NCI-H2081 (cell line): ENCODE results near the gene SECTM1.
A peak's percentile ranks its signal among the peaks of the same experiment; 100 is the strongest.

ENCODE experiments used
- DNase-seq, 2 experiments: peaks; one replicate each; lab custom pipeline; 2025; lab: John Stamatoyannopoulos, UW

Gene SECTM1

DNA sequence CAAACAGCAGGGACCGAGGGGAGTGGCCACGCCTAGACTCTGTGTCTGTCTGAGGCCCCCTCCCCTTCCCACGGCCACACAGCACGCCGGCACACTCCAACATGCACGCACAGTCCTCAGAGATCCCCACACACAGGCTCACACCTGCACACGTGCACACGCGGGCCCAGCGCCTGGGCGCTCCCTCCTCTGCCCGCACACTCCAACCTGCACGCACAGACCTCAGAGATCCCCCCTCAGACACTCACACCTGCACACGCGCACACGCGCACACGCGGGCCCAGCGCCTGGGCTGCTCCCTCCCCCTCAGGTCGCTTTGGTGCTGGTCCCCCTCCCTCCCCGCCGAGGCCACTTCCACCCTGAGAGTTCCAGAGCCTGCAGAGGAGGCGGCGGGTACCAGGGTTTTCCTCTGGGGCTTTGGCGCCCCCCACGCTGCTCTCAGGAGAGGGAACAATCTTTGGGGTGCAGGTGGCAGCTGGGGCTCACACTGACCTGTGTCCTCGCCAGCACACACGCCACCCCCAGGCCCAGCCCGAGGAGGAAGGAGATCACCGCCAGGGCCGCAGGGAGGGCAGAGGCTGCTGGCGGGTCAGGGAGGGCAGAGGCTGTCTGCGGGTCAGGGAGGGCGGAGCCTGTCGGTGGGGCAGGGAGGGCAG lies 17.7 kb downstream of the SECTM1 start:
- no peak for DNase-seq

DNA sequence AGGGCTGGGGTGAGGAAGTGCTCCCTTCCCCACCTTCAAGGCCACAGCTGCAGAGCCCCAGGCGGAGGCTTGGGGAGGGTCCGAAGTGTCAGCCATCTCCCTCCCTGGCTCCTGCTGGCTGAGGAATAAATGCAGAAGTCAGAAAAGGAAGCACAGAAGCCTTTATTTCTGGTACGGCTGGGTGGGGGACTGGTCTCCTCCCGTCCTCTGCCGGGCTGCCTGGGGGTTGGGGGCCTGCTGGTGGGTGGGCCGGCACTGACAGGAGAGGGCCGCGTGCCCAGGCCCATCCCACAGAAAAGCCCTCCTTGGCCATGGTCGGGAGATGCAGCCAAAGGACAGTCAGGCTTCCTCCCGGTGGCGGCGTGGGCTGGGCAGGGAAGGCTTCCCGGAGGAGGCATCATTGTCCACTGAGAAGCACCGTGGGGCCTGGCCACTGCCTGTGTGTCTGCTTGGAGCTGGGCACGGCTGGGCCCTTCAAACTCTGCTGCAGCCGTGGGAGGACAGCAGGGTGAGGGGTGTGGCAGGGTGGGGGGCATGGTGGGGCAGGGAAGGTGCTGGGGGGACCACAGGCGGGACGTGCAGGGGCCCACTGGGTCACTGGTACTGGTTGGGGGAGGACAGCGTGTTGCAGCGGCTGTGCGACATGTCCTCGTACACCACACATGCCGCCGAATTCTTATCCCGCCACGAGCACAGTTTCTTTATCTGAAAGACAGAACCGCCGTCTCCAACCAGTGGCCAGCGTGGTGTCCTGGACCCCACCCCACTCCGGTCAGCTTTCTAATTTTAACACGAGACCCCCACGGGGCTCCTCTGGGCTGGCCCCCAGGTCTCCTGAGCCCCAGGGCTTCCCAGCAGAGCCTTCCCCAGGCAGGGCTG lies 18.6 kb downstream of the SECTM1 start:
- DNase-seq = no peak

DNA sequence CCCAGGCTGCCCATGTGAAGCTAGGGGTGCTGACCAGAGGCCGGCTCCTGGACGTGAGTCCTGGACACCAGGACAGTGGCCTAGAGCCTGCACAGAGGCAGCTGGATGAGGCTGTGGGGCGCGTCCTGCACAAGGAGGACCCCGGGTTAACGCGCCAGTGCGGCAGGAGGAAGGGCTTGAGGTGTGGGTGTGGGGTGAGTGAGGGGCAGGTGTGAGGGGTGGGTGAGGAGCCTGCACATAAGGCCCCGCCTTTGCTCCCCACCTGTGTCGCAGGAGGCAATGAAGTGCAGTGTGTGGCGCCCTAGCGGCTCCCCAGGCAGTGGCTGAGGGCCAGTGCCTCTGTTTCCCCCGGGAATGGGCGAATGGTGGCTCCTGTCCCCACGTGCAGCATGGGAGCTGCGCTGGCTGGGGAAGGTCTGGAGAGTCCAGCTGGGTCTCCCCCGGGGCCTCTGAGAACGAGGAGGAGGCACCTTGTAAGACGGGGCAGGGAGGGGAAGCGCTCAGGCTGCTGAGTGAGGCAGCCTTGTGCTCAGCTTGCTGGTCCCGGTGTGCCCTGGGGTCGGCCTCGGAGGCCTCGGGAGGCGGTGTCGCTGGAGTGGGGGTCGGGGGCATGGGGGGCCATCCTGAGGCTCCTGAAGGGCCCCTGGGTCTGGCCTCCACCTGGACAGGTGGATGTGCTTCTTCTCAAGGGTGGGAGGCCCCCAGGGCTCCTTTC lies 19.4 kb downstream of the SECTM1 start:
- no peak for DNase-seq

DNA sequence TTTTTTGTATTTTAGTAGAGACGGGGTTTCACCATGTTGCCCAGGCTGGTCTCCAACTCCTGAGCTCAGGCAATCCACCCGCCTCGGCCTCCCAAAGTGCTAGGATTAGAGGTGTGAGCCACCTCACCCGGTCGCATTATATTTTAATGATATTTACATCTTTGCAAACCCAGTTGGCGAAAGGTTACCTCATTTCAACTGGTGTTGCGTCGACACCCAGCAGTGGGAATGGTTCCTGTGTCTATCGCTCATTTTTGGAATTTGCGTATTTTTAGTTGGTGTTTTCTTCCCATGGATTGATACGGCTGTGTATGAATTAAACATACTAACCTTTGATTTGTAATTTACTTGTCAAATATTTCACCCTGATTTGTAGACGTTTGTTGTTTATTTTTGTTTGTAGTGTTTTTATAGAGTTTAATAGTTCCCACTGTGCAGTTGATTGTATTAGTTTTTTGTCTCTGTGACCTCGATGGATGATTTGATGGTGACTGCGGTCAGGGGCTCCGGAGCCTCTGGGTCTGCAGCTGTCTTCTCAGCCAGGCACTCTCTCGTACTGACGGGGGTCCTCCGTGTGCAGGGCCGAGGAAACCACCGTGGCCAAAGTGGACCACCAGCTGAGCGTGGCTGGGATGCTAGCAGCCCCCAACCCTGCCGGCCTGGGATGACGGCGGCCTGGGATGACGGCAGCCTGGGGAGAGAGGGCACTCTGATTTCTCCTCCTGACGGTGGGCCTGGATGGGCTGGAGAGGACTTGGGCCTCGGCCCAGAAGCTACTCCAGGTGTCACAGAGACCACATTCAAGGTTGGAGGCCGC lies 20.2 kb downstream of the SECTM1 start:
- no peak for DNase-seq

DNA sequence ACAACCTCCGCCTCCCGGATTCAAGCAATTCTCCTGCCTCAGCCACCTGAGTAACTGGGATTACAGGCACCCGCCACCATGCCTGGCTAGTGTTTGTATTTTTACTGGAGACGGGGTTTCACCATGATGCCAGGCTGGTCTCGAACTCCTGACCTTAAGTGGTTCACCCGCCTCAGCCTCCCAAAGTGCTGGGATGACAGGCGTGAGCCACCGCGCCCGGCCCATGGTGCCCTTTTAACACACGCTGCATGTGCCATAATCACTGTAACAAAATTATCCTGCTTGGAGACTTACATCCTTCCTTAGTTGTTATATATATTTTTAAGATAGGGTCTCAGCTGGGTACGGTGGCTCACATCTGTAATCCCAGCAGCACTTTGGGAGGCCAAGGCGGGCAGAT lies 21.6 kb downstream of the SECTM1 start:
- no peak for DNase-seq

DNA sequence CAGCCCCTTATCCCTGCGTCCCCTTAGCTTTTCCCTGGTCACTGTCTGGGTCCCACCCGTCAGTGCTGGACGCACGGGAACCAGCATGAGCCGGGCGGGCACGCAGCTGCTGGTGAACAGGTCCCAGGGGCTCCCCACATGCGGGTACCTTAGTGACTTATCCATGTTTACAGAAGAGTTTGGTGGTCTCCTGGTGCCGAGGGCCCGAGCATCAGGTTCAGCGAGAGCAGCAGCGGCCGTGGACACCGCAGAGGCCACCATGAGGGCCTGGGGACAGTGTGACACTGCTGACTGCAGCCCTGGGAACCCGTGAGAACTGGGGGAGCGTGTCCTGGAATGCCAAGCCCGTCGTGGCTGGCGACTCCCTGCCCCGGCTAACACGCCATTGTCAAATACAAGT lies 22.7 kb downstream of the SECTM1 start:
- no peak for DNase-seq

DNA sequence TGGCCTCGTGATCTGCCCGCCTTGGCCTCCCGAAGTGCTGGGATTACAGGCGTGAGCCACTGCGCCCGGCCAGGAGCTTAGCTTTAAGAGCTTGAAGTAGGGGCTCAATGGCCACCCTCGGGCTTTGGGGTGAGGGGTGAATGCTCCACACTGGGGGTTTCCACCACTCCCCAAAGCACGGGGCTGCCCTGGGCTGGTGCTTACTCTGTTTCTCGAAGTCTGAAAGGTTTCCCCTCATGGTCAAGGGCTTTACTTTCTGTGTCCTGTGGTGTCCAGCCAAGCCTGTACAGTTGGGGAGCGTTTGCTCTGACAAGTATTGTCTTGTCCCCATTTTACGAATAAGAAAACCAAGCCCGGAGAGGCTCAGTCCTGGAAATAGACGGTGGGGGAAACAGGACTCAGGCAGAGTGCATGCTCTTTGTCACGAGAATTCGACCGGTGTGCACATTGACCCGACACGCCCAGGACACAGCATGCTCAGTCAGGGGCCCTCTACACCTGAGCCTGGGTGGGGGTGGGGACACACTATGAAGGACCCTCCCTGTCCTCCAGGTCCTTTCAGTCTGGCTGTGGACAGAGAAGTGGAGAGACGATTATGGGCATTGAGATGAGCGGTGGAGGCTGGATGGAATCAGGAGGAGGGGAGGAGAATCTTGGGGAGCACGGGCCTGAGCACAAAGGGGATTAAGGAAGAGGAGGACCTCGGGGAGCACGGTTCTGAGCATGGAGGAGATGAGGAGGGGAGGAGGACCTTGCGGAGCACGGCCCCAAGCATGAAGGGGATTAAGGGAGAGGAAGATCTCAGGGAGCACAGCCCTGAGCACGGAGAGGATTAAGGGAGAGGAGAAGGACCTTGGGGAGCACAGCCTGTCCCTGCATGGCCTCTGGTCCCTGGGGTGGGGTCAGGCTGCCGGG lies 23.7 kb downstream of the SECTM1 start:
- DNase-seq = no peak

DNA sequence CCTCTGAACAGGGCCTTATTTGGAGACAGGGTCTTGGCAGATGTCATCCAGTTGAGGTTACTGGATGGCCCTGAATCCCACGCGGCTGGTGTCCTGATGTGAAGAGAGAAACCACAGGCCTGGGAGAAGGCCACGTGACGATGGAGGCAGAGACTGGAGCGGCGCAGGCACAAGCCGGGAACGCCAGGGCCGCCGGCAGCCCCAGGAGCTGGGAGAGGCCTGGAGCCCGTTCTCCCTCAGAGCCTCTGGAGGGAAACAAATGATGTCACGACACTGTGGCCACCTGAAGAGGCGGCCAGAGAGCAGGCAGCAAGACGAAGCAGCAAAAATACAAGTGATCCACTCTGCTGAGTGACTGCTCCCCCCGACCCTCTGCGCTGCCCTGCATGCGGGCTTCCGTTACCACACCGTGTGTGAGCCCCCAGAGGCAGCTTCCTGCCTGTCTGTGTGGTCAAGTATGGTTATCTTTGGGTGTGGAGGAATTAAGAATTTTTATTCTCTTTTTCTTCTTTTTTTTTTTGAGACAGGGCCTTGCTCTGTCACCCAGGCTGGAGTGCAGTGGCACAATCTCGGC lies 27.8 kb downstream of the SECTM1 start:
- no peak for DNase-seq

DNA sequence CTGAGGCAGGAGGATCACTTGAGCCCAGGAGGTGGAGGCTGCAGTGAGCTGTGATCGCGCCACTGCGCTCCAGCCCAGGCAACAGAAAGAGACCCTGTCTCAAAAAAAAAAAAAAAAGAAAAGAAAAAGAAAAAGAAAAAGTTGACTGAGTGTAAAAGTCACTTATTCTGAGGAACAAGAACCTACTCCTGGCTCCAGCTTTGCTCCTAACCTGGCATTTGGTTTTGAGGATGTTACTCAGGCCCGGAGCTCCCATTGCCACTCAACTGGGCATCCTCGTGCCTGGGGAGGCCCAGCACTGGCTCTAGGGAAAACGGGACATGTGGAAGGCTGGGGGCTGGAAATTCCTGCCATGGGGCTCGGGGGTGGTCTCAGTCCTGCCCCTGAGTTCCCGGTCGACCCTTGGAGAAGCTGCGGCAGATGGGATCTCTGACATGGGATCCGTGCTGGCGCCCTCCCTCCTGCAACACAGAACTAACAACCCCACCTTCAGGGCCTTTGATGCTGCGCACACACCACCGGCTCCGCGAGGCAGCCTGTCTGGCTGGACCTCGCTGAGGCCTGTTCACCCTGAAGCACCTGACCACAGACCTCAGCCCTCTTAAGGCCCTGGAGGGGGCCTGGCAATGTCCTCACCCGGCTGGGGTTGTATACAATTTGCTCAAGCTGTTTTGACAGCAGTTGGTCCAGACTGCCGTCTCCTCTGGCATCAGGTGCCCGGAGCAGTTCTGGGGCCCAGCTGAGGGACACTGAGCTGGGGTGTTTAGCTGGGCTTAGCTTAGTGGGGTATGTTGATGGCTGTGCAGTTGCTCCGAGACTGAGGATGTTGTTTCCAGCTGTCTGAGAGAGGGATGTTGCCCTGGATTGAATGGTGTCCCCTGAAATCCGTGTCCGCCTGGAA lies 28.5 kb downstream of the SECTM1 start:
- DNase-seq = no peak

DNA sequence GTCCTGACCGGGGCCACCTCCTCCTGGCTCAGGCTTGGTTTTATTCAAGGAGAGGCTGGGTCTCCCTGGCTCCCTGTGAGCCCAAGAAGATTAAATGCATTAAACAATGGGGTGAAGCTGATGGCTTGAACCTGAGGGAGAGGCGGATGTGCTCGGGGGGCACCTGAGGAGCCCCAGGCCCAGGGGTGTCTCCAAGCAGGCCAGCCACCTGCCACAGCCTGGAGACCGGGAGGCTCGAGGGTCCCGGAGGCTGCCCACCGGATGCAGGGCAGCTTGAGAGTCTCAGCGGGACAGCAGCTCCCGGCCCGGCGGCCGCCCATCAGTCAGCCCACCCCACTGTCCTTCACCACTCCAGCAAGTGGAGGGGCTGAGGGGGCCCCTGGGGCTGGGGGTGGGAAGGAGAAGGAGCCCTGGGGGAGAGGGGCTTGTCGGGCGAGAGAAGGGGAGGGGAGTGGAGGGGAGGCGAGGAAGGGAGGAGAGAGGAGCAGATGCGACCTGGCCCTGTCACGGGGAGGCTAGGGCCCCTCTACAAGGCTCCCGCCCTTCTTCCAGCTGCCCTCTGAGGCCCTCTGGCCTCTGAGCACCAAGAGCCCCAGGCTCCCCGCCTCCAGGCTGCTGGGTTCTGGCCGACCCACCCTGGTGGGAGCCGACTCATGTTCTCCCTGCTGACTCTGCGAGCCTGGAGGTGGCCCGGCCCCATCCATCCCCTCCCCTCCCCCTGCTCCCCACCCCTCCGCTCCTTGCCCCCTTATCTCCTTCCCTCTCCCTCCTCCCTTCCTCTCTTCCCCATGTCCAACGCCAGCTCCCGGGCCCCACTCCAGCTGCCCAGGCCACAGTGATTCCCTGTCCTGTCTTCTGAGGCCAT lies 29.4 kb downstream of the SECTM1 start:
- no peak for DNase-seq

DNA sequence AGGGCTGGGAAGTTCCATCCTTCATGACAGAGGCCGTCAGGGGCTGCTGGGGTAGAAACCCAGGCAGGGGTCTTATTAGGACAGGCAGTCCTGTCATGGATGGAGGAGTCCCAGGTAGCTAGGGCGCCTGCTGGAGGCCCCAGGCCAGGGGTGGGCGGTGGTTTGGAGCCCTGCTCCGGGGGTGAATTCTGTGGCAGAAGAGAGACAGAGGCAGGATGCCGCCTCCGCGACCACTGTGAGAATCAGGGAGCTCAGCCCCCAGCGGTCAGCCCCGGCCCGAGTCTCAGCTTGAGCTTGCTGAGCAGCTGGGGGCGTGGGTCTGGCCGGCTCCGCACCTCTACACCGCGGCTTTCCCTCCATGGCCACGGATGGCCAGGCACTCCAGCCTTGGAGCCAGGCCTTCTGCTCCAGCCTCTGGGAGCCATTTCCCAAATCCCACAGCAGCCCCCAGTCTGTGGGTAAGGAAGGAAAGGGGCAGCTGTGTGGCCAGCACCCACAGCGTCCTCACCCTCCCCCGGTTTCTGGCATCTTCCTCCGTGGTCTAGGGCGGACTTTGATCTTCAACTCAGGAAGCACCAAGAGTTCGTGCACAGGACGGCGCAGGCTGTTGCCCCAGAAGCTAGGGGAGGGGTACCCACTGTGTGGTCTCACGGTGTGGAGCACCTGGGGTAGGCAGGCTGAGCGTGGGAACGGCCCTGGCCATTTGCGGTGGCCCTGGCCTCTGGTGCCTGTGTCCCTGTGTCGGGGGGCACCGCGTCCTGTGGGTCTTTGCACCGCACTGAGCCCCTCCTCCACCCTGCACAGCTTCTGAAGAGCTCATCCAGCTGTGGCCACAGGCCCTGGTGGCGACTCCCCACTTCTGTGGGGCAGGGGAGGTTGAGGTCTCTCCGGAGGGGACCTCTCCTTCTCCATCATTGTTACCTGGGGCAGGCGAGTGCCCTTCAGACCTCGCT lies 30.3 kb downstream of the SECTM1 start:
- DNase-seq = no peak

DNA sequence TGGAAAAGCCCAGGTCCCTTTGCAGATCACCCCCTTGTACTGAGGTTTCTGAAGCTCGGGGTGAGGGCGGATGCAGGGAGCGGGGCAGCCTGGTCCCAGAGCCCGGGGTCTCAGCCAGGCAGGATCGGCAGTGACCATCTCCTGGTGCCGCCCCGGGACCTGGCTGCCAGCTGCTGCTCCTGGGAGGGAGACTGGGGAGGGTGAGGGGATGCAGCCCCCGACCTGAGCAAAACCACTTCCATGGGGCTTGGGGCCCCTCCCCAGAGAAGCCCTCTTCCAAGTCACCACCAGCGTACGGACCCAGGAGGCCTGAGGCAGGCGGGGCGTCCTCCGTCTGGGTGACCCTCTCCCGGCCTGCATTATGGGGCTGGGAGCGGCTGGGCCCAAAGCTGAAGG lies 31.0 kb downstream of the SECTM1 start:
- no peak for DNase-seq

DNA sequence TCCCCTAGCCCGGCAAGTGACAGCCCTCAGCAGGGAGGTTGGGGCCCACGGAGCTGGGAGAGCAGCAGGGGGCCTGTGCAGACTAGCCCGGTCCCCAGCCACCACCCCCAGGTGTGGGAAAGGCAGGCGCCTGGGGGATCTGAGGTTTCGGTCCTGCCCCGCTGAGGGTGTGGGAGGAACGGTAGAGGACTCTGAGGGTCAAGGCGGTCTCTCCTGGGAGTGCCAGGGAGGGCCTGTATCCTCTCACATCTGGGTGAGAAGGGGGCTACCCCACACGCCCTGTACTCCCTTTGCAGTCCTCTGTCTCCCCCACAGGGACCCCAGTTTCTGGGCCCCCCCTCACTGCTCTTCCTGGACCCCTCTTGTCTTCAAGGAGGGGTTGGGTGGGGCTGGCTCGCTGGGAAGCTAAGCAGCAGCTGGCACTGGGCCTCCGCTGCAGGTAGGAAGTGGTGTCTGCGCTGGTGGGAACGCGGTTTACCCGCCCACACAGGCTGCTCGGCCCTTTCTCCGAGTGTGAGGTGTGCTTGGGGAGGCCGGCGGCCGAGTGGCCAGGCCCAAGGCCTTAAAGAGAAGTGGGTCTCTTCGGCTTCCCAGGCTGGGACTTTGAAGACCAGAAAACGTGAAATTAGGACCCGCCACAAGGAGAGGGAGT lies 31.5 kb downstream of the SECTM1 start:
- DNase-seq = no peak

DNA sequence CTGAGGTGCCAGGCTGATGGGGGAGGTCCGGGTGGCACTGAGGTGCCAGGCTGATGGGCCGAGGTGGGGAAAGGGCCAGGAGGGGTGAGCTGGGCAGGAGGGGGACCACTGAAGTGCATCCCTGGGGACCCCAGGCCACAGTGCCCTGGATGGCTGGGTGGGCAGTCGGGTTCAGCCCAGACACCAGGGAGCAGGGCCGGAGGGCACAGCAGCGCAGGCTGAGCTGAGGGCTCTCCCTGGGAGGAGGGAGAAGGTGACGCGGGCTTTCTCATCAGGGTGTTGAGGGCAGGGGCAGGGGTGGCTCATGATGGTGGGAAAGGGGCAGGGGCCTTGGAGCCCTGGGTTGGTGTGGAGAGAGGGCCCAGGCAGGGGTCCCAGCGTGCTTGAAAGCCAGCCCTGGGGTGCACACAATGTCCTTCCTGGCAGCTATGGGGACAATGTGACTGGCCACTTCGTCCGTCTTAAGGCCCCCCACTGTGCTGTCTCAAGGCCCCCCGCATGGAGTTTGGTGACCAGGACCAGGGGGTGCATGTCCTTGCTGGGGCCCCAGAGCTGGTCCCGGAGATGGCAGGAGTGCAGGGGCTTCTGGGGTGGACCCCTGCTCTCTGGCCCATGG lies 32.2 kb downstream of the SECTM1 start:
- no peak for DNase-seq

DNA sequence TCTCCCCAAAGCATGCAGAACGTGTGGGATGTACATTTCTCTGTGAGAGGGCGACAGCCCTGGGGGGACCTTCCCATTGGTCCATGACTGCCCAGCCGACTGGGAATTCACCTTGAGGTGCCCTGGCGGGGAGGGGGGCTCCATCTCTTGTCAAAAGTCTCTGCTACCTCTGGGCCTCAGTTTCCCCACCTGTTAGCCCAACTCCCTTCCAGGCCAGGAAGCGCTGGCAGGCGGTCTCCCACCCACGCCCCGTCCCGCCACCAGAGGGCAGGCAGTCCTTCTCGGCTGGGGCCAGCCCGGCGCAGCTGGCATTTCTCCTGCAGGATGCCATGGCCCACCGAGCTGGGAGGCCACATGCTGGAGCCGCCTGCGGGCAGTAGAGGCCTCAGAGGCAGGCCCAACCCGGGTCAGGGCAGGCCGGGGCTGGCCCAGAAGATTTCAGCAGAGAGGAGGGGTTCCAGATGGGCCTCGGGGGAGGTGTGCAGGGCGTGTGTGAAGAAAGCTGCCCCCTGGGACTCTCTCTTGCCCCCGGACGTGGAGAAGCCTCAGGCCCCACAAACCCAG lies 32.8 kb downstream of the SECTM1 start:
- DNase-seq = peak in 1 of 2 experiments; percentile 20

DNA sequence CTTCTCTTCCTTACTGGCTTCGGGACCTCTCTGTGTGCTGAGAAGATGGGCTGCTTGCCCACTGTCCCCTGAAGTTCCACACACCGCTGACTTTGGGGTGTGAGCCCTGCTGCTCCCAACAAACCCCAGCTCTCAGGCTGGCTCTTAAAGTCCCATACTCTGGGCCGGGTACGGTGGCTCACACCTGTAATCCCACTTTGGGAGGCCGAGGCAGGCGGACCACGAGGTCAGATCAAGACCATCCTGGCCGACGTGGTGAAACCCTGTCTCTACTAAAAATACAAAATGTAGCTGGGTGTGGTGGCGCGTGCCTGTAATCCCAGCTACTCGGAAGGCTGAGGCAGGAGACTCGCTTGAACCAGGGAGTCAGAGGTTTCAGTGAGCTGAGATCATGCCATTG lies 33.3 kb downstream of the SECTM1 start:
- DNase-seq = no peak
